Loucy (cell line): ENCODE results near the gene RPL10.

Experiments
- CTCF ChIP-seq: fragments of 200-600 bp; sonication (generic); conservative IDR thresholded peaks from 2 replicates; pipeline ENCODE4 v1.5.1; 2014; ENCODE audit warnings: mild to moderate bottlenecking, antibody characterized with exemption, low read length
- EZH2phosphoT487 ChIP-seq: fragments of 200-600 bp; IDR thresholded peaks from 2 replicates; pipeline ENCODE4 v1.6.1; 2018; ENCODE audit warnings: antibody characterized with exemption, mild to moderate bottlenecking, moderate library complexity, borderline replicate concordance

DNA sequence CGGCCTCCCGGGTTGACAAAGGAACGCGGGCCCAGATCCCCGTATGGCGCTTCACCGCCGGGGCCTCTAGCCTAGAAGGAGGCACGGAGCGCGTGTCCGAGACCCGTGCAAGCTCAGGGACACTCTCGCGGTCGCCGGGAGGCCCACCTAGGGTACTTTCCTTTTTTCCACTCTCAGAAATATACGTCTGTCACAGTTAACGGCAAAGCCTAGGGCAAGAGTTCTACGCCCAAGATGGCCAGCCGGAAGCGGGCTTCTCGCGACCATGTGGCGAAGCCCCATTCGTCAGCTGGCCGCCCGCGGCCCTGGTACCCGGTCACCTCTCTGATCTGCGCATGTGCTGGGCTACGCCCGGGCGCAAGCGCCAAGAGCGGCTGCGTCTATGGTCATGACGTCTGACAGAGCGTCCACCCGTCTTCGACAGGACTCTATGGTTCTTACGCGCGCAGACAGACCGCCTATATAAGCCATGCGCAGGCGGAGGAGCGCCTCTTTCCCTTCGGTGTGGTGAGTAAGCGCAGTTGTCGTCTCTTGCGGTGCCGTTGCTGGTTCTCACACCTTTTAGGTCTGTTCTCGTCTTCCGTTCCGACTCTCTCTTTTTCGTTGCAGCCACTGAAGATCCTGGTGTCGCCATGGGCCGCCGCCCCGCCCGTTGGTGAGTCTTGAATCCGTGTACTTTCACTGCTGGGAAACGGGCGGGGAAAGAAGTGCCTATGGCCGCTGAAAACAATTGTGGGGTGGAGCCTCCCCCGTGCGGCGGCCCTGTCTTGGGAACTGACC lies at the start of gene RPL10:
- TF ChIP-seq CTCF (no peak), EZH2phosphoT487 (no peak)
